ENCODE measurements around the gene IL18. TPM values are rescaled to one million over a fixed set of nuclear protein-coding genes. Genes with fewer than 3 reads are reported as not detected.
A peak's percentile ranks its signal among the peaks of the same experiment; 100 is the strongest.

Gene IL18
- total RNA-seq, 1 donor from 2014 or later: 72.1 TPM

DNA sequence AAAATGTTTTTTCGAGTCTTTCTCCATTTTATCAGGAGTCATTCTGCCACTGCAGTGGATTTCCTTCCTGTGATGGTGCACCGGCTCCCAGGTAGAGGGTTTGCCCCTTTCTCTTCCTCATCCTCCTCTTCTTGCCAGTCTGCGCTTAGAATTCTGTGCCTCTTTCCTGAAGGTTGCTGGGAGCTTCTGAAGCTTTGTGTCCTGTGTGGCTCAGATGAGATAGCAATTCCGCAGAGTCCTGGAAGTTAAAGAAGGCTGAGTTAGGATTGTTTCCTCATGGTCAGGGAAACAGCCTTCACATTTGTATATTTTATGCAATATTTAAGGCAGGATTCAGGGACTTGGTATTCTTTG, 11.7 kb upstream of the IL18 start:
- Histone ChIP-seq H3K4me3 (ENCODE audit: low read depth, low read length) (no peak overlapping the region), H3K27me3 (ENCODE audit: control insufficient read depth, insufficient read depth, low read length) (no peaks in the 10 kb centered on the region), H3K36me3 (ENCODE audit: control insufficient read depth, insufficient read depth, low read length) (no peaks in the 10 kb centered on the region)
- no peak for DNase-seq (ENCODE audit: low read depth)
- no peak for FAIRE-seq
- TF ChIP-seq, protein P1, sequence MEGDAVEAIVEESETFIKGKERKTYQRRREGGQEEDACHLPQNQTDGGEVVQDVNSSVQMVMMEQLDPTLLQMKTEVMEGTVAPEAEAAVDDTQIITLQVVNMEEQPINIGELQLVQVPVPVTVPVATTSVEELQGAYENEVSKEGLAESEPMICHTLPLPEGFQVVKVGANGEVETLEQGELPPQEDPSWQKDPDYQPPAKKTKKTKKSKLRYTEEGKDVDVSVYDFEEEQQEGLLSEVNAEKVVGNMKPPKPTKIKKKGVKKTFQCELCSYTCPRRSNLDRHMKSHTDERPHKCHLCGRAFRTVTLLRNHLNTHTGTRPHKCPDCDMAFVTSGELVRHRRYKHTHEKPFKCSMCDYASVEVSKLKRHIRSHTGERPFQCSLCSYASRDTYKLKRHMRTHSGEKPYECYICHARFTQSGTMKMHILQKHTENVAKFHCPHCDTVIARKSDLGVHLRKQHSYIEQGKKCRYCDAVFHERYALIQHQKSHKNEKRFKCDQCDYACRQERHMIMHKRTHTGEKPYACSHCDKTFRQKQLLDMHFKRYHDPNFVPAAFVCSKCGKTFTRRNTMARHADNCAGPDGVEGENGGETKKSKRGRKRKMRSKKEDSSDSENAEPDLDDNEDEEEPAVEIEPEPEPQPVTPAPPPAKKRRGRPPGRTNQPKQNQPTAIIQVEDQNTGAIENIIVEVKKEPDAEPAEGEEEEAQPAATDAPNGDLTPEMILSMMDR (IDR thresholded peaks at IDR 0.05; ENCODE audit: insufficient read depth, low read length, severe bottlenecking): no peak

DNA sequence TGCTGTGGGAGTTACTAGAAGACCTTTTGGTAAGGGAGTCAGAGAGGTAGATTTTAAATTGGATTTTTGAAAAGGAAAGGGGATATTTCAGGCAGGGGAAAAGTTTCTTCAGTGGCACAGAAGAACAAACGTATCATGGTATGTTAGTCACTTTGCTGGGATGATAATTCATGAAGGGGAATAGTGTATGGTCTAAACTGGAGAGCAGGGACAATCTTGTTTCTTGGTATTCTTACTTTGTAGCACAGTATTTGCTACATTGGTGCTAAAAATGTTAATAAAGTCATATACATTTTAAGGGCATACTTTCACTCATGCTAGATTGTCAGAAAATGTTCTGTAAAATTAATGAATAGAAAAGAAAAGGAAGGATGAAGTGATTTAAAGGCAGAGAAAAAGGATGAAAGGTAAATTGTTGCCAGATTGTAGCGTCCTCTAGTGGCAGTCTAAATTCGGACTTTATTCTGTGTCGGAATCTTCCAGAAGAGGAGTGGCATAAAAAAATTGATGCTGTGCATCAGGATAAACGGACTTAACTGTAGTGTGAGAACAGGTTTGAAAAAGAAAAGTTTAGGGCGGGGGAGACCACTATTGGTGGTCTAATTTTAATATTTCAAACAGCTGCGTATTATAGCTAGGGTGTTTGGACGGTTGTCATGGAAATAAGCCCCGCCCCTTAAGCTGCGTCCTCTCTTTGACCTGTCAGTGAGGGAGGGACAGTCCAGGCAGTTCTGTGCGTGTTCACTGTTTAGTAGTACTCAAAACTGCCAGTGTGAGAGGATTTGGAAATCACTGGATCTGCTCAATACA, 11.1 kb upstream of the IL18 start, which contains the start of gene BCO2:
Gene BCO2 (plus strand): TSS at position 724 of the 810 bp plus-strand sequence. CDS start 90 bp downstream, outside the sequence.
- no peak within 1 kb of the TSS for H3K4me3 ChIP-seq (ENCODE audit: low read depth, low read length)
- DNase-seq (ENCODE audit: low read depth) (peak; percentile 72), FAIRE-seq (no peak)

DNA sequence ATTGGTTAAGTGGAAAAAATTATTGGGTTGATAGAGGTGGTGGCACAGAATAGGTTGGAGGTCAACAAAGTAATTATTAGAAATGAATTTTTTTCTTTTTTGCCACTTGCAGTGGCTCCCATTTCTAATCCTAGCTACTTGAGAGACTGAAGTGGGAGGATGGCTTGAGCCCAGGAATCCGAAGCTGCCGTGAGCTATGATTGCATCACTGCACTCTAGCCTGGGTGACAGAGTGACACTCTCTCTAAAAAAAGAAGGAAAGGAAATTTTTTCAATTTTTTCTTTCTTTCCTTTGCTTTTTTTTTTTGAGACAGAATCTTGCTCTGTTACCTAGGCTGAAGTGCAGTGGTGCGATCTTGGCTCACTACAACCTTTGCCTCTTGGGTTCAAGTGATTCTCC, 9.3 kb upstream of the IL18 start:
- no peak for DNase-seq (ENCODE audit: low read depth)
- no peak for FAIRE-seq
- TF ChIP-seq, protein P1 (IDR thresholded peaks at IDR 0.05; ENCODE audit: insufficient read depth, low read length, severe bottlenecking): no peak
- no peak overlapping the region for H3K4me3 ChIP-seq (ENCODE audit: low read depth, low read length)
- no peaks in the 10 kb centered on the region for H3K27me3 ChIP-seq (ENCODE audit: control insufficient read depth, insufficient read depth, low read length)
- no peaks in the 10 kb centered on the region for H3K36me3 ChIP-seq (ENCODE audit: control insufficient read depth, insufficient read depth, low read length)

More for the DNA sequence above, 11.1 kb upstream of the IL18 start, which contains the start of gene BCO2:
- no peaks in the 10 kb centered on the region for H3K27me3 ChIP-seq (ENCODE audit: control insufficient read depth, insufficient read depth, low read length)
- no peaks in the 10 kb centered on the region for H3K36me3 ChIP-seq (ENCODE audit: control insufficient read depth, insufficient read depth, low read length)
- TF ChIP-seq, protein P1 (IDR thresholded peaks at IDR 0.05; ENCODE audit: insufficient read depth, low read length, severe bottlenecking): peak; percentile 76

DNA sequence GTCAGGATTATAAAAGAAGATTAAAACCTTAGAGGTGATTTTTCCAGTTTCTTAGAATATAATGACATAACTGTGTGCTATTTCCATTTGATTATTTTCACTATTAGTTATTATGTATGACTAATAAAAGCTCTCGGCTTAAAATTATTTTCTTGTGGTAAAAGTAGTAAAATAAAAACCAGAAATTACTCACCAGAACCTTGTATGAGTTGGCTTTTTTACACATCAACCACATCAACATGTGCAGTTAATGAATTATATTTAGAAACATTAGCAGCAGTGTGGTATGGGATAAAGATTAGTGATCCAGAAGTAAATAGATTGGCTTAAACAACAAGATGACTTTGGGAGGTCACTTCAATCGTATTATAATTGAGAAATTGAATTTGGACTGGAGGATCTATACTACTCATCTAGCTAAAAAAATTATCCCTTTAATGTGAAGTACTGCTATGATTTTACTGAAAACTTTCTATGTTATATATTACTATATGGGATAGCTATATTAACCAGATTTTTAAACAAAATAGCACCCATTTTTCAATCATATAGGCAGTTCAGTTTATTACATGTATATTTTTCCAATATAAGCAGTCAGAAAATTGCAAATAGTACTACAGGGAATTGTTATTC, 8.6 kb upstream of the IL18 start:
- DNase-seq (ENCODE audit: low read depth) (peak; percentile 57), FAIRE-seq (no peak)
- H3K36me3 ChIP-seq (ENCODE audit: control insufficient read depth, insufficient read depth, low read length): no peaks in the 10 kb centered on the region

DNA sequence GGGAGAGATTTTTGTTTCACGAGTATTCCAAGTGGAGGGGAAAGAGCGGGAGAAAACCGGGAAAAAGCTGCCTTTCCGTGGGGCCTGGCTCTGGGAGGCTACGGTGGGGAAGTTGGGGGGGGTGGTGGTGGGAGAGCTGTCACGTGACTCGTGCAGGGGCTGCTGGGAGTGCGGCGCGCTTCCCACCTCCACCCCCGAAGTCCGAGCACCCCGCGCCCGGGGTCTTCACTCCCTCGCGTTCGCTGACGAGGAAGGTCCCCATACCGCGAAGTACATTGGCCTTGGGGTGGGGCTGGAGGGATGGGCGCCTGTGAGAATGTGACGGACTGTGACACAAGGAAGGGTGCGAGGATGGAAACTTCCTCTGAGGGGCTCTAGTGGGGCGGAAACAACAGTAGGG, 3.3 kb upstream of the IL18 start, which contains the start of gene TEX12:
Gene TEX12 (plus strand): TSS at position 228 of the 400 bp plus-strand sequence. CDS start 1,897 bp downstream, outside the sequence.
- DNase-seq (ENCODE audit: low read depth): no peak
- TF ChIP-seq, protein P1 (IDR thresholded peaks at IDR 0.05; ENCODE audit: insufficient read depth, low read length, severe bottlenecking): no peak
- no peaks in the 10 kb centered on the region for H3K27me3 ChIP-seq (ENCODE audit: control insufficient read depth, insufficient read depth, low read length)
- no peak for FAIRE-seq
- no peak within 1 kb of the TSS for H3K4me3 ChIP-seq (ENCODE audit: low read depth, low read length)
- H3K36me3 ChIP-seq (ENCODE audit: control insufficient read depth, insufficient read depth, low read length): no peaks in the 10 kb centered on the region

More for the DNA sequence above, 8.6 kb upstream of the IL18 start:
- no peak overlapping the region for H3K4me3 ChIP-seq (ENCODE audit: low read depth, low read length)
- H3K27me3 ChIP-seq (ENCODE audit: control insufficient read depth, insufficient read depth, low read length): no peaks in the 10 kb centered on the region
- TF ChIP-seq, protein P1 (IDR thresholded peaks at IDR 0.05; ENCODE audit: insufficient read depth, low read length, severe bottlenecking): no peak

Data from bronchial epithelial cell (primary cell).